Activated CD4-positive, alpha-beta T cell treated with anti-CD3 and anti-CD28 coated beads, Interleukin-2, amount 50 U/mL, for 1 hour (primary cell): Measurements from ENCODE around the gene AXDND1.
"Not testable (repeated sequence)": the region's sequence is repeated elsewhere in the genome, so short reads cannot be mapped to it uniquely, and the experiment has no call there.

ENCODE experiments used
- DNase-seq: peaks from one replicate; pipeline ENCODE4 v3.0.0-alpha.2; 2020

The AXDND1 gene

DNA sequence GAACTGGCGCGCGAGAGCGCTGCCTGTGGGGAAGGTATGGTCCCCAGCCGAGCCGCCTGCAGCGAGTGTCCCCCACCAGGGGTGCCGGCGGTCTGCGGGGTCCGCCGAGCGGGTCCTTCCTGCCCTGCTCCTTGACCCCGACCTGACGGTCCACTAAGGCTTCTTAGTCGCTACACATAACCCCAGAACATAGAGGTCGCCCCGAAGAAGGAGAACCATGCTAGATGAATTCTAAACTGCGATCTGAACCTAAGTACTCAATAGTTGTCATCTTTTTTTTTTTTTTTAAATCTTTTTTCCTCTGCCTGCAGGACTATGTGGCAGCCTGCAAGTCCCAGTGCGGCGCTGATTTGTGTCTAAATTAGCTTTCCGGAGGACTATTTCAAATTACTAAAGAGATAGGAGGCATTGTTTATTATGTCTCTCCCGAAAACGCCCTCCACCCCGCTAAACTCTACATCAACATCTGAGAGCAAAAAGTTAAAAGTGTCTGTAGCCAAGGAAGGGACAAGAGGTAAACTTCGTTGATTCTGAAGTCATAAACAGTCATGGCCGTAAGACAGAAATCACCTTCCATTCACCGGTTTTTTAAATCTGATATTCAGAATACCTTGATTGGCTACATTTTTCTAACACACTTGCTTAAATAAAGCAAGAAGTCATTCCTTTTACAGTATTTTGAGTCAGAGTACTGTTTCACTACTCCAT lies 476 bp downstream of the AXDND1 start:
- DNase-seq = no peak

DNA sequence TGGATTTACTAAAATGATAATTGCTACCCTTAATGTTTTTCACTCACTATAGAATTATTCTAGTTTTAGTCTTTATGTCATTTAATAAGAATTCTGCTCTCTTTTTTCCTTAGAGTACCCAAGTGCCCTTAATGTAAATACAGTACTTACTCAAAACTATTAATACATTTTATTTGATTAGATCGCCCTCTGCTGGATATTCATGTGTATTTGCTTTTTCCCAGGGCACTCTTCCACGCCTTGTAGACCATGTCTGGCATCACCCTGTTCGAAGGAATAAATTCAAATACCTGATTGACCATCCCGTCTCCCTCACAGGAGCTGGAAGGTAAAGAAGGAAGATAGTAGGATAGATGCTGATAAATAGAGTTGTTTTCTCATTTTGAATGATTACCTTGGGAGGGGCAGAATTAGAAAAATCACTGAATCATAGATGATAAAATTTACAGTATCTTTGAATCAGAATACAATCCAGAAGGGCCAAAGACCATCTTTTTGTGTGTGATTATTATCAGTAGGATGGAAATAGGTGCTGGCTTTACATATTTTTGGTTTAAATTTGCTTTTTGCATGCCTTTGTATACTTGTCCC lies 4.1 kb downstream of the AXDND1 start:
- peak; percentile 15 for DNase-seq

DNA sequence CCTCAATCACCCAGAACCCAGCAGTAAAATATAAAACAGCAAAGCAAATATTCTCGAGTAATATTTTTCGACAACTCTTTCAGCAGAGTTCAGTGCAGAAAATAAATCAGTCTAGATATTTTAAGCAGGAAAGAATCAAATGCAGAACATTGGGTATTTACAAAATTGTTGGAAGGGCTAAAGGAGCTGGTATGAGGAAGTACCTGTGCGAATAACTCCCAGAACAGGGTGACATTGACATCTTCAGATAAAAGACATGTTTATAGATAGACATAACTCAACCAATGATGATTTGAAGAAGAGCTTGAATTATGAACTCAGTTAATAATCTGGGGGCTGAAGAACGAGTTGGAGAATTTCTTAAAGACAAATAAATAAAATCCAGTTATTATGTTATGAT lies 6.4 kb downstream of the AXDND1 start:
- DNase-seq = no peak

GRCh38 chr1:179376223-179376622 lies 10.5 kb downstream of the AXDND1 start:
- DNase-seq = no peak

DNA sequence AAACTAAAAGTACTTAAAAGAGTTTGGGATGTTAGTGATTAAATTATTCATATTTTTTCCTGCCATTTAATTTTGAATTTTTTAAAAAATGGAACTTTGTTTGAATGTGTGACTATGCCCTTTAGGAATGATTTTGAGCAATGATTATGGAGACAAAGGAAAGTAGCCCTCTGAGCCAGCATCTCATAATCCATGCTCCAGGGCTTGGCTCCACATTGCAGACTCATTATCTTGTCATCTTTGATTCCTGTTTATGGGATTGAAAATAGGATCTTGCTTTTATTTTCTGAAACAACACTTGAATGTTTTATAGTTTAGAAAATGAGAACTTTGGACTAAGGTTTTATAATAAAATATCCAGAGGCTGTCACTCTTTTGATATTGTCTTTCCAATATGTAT lies 14.5 kb downstream of the AXDND1 start:
- DNase-seq = no peak

- no peak for DNase-seq
These were observed 18.3 kb downstream of the AXDND1 start for GRCh38 chr1:179384027-179384426.

DNA sequence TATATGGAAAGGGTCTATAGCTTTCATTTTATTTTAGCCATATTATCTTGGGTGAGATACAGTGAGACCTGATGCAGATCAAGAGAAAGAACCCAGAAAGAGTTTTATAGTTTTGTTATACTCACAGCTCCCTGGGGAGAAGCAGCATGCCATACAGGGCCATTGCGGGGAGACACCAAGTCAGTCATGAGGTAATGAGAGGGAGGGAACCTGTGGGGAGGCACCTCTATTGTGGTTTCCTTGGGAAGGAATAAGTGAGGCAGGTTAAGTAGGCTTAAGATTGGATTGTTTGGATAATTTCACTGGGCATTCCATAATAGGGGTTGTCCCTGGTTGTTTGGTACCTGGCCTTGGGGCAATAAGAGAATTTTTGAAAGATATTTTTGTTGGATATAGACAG lies 19.7 kb downstream of the AXDND1 start:
- DNase-seq = no peak

GRCh38 chr1:179393721-179394120 lies 27.9 kb downstream of the AXDND1 start:
- no peak for DNase-seq

- not testable (repeated sequence) for DNase-seq
These were observed 33.6 kb downstream of the AXDND1 start for GRCh38 chr1:179399399-179399798.

GRCh38 chr1:179417760-179418159 lies 52.0 kb downstream of the AXDND1 start:
- DNase-seq = not testable (repeated sequence)

DNA sequence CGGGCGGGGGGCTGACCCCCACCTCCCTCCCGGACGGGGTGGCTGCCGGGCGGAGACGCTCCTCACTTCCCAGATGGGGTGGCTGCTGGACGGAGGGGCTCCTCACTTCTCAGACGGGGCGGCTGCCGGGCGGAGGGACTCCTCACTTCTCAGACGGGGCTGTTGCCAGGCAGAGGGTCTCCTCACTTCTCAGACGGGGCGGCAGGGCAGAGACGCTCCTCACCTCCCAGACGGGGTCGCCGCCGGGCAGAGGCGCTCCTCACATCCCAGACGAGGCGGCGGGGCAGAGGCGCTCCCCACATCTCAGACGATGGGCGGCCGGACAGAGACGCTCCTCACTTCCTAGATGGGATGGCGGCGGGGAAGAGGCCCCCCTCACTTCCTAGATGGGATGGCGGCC lies 52.9 kb downstream of the AXDND1 start:
- not testable (repeated sequence) for DNase-seq

DNA sequence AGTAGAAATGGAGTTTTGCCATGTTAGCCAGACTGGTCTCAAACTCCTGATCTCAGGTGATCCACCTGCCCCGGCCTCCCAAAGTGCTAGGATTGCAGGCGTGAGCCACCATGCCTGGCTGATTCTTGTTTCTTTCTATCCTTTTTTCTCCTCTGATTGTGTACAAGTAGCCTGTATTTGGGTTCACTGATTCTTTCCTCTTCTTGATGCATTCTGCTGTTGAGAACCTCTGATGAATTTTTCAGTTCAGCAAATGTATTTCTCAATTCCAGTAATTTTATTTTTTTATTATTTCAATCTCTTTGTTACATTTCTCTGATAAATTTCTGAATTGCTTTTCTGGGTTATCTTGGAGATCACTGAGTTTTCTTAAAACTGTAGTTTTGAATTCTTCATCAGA lies 58.8 kb downstream of the AXDND1 start:
- no peak for DNase-seq

- no peak for DNase-seq
These were observed 59.4 kb downstream of the AXDND1 start for GRCh38 chr1:179425186-179425585.

GRCh38 chr1:179437171-179437570 lies 71.4 kb downstream of the AXDND1 start:
- DNase-seq = no peak

GRCh38 chr1:179439646-179440045 lies 73.9 kb downstream of the AXDND1 start:
- not testable (repeated sequence) for DNase-seq

- DNase-seq = not testable (repeated sequence)
These were observed 74.5 kb downstream of the AXDND1 start for GRCh38 chr1:179440301-179440700.

GRCh38 chr1:179440971-179441370 lies 75.2 kb downstream of the AXDND1 start:
- DNase-seq = no peak

GRCh38 chr1:179441501-179441900 lies 75.7 kb downstream of the AXDND1 start:
- DNase-seq = no peak

DNA sequence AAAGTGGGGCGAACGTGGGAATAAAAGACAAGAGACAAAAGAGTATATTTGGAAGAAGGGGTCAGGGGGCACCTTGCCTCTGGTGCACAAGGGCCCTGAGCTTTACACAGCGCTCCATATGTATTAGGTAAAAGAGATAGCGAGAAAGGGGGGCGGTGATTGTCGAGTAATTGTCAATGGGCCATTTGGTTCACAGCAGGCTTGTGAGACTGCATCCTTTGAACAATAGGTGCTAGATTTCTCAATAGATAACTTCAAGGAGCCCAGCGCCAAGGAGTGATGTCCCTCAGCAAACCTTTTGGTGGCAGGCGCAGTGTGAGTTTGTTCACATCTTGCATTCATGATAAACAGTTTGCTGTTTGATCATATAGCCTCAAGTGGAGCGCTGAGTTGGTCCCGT lies 77.1 kb downstream of the AXDND1 start:
- DNase-seq = not testable (repeated sequence)

DNA sequence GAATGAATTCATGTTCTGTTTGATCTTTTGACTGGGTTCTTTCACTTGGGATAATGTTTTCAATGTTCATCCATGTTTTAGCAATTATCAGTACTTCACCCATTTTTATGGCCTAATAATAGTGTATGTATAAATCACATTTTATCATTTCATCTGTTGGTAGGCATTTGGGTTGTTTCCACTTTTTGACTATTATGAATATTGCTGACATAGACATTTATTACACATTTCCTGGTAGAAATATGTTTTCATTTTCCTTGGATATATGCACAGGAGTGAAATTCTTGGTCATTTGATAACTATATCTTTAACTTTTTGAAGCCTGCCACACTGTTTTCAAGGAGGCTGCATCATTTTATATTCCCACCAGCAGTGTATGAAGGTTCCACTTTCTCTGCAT lies 79.8 kb downstream of the AXDND1 start:
- DNase-seq = no peak

DNA sequence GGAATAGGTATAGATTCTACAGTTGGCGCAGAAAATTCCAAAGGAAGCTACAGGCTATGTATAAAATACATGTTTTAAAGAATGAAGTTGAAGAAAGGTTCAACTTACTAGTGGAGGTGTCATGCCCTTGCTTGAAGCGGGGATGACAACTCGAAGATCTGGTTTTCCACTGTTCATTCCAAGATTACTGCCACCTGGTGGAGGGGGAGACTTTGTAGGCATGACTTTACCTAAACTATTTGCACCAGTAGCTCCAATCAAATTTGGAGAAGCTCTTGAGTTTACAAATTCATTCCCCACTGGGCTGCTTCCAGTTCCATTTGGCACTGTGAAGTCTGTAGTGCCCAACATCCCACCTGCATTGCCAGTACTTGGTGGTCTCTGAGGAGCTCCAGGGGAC lies 81.7 kb downstream of the AXDND1 start:
- DNase-seq = no peak

DNA sequence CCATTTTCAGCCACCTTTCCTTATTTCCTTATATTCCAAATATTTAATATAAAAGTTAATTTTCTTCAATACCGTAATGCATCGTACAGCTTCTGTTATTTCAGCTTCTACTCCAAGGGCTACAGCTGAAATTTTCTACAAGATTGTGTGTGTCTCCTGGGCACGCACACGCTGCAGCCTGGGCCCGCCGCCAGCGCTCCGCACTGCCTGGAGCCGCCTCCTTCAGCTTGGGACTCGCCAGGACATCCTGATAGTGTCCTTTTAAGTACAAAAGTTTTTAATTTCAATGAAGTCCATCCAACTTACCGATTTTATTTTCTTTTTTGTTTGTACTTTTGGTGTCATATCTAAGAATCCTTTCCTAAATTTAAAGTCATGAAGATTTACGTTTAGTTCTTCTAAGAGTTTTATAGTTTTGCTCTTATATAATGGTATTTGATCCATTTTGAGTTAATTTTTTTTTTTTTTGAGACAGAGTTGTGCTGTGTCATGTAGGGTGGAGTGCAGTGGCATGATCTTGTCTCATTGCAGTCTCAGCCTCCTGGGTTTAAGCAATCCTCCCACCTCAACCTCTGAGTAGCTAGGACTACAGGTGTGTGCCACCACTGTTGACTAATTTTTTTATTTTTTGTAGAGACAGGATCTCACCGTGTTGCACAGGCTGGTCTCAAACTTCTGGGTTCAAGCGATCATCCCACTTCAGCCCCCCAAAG lies 82.8 kb downstream of the AXDND1 start:
- no peak for DNase-seq

- DNase-seq = not testable (repeated sequence)
These were observed 93.9 kb downstream of the AXDND1 start for GRCh38 chr1:179459606-179460206.

DNA sequence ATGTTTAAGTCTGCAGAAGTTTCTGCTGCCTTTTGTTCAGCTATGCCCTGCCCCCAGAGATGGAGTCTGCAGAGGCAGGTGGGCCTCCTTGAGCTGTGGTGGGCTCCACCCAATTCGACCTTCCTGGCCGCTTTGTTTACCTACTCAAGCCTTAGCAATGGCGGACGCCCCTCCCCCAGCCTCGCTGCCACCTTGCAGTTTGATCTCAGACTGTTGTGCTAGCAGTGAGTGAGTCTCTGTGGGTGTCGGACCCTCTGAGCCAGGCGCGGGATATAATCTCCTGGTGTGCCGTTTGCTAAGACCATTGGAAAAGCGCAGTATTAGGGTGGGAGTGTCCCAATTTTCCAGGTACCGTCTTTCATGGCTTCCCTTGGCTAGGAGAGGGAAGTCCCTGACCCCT lies 99.9 kb downstream of the AXDND1 start:
- DNase-seq = not testable (repeated sequence)
